SU-DHL-6 (cell line): ENCODE measurements around the gene RABGEF1.

Experiments
- CTCF ChIP-seq: fragments of 200-600 bp; sonication (generic); IDR thresholded peaks from one replicate; pipeline ENCODE4 v1.5.1; 2017; ENCODE audit warnings: antibody characterized with exemption, mild to moderate bottlenecking, low read length, moderate library complexity; ENCODE audit not compliant: insufficient read depth, poor library complexity, severe bottlenecking
- EZH2phosphoT487 ChIP-seq: fragments of 200-600 bp; sonication (generic), shearing (Covaris generic); conservative IDR thresholded peaks from 2 replicates; pipeline ENCODE4 v1.6.1; 2018; ENCODE audit warnings: mild to moderate bottlenecking, antibody characterized with exemption, low read length, moderate library complexity, mixed read lengths

- TF ChIP-seq CTCF, result no peak
- TF ChIP-seq EZH2phosphoT487, result no peak
These were observed 12.0 kb upstream of the RABGEF1 start for GRCh38 chr7:66728571-66728970.
